HG03521 (cell line): ENCODE measurements around the gene PLSCR3.
"Not testable (repeated sequence)": the region's sequence is repeated elsewhere in the genome, so short reads cannot be mapped to it uniquely, and the experiment has no call there.

Source experiments
- ATAC-seq: cut with Tn5 transposase; IDR thresholded peaks from one replicate; pipeline ENCODE4 v1.9.1; 2021; ENCODE audit warnings: mild to moderate bottlenecking, moderate library complexity; ENCODE audit not compliant: unreplicated experiment

The PLSCR3 gene

GRCh38 chr17:7382901-7383300, 11.4 kb downstream of the PLSCR3 start:
- ATAC-seq = no peak

GRCh38 chr17:7380855-7381683, 13.3 kb downstream of the PLSCR3 start, which contains the start of gene TNK1:
Gene TNK1, plus strand, starts transcription at chr17:7381089. Its CDS starts 1,838 bp downstream, at chr17:7382927.
- ATAC-seq = no peak

- ATAC-seq = no peak
Observed at GRCh38 chr17:7380321-7380720, 14.0 kb downstream of the PLSCR3 start.

GRCh38 chr17:7379134-7379533, 15.2 kb downstream of the PLSCR3 start:
- ATAC-seq = no peak

GRCh38 chr17:7374353-7374752, 20.0 kb downstream of the PLSCR3 start:
- no peak for ATAC-seq

GRCh38 chr17:7370853-7371252, 23.5 kb downstream of the PLSCR3 start:
- no peak for ATAC-seq

GRCh38 chr17:7369825-7370224, 24.5 kb downstream of the PLSCR3 start:
- no peak for ATAC-seq

- ATAC-seq = not testable (repeated sequence)
Observed at GRCh38 chr17:7368599-7368994, 25.7 kb downstream of the PLSCR3 start.

GRCh38 chr17:7367918-7368598, 26.3 kb downstream of the PLSCR3 start:
- no peak for ATAC-seq

- no peak for ATAC-seq
Observed at GRCh38 chr17:7367083-7367482, 27.2 kb downstream of the PLSCR3 start.

- ATAC-seq = not testable (repeated sequence)
Observed at GRCh38 chr17:7365963-7366362, 28.4 kb downstream of the PLSCR3 start.

GRCh38 chr17:7363311-7363710, 31.0 kb downstream of the PLSCR3 start:
- ATAC-seq = no peak

GRCh38 chr17:7361906-7362305, 32.4 kb downstream of the PLSCR3 start:
- no peak for ATAC-seq

- no peak for ATAC-seq
Observed at GRCh38 chr17:7357381-7357780, 36.9 kb downstream of the PLSCR3 start.

- ATAC-seq = no peak
Observed at GRCh38 chr17:7356756-7357155, 37.6 kb downstream of the PLSCR3 start.

GRCh38 chr17:7356072-7356549, 38.2 kb downstream of the PLSCR3 start:
- peak; percentile 33 for ATAC-seq

- ATAC-seq = no peak
Observed at GRCh38 chr17:7355573-7355972, 38.8 kb downstream of the PLSCR3 start.

GRCh38 chr17:7355053-7355452, 39.3 kb downstream of the PLSCR3 start, which contains the start of gene TMEM95:
Gene TMEM95, plus strand, starts transcription at chr17:7355156. Its CDS starts 49 bp downstream, at chr17:7355205.
- no peak for ATAC-seq

GRCh38 chr17:7354262-7354843, 40.0 kb downstream of the PLSCR3 start:
- no peak for ATAC-seq

- ATAC-seq = no peak
Observed at GRCh38 chr17:7352910-7353635, 41.3 kb downstream of the PLSCR3 start.

GRCh38 chr17:7352503-7352889, 41.8 kb downstream of the PLSCR3 start:
- ATAC-seq = no peak
